GM19324 (cell line): ENCODE data around the gene CLCNKA.
"Not testable (repeated sequence)": the region's sequence is repeated elsewhere in the genome, so short reads cannot be mapped to it uniquely, and the experiment has no call there.

Source experiments
- ATAC-seq: cut with Tn5 transposase; IDR thresholded peaks from one replicate; pipeline ENCODE4 v1.9.1; 2021; ENCODE audit warnings: mild to moderate bottlenecking, moderate library complexity; ENCODE audit not compliant: unreplicated experiment, low FRiP score

Gene CLCNKA

DNA sequence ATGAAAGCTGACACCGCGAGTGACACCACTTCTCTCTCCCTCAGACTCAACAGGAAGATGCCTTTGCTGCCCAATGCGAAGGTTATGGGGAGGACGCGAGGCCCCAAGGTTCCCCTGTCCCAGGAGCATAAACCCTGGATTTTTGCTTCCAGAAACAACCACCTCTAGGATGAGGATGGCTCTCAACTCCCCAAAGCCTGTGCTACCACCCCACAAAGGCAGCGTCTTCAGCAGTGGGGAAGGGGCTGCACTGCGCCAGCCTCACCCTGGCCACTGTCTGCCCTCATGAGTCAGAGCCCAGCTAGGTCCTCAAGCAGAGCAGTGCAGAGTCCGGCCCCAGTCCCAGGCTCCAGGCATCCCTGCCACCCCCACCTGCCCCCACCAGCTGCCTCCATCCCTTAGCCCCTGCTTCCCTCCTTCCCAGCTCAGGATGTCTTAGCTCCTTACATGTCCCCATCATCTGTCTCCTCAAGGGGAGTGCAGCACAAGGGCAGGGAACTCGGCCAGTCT is 24.7 kb upstream of the CLCNKA start:
- no peak for ATAC-seq

DNA sequence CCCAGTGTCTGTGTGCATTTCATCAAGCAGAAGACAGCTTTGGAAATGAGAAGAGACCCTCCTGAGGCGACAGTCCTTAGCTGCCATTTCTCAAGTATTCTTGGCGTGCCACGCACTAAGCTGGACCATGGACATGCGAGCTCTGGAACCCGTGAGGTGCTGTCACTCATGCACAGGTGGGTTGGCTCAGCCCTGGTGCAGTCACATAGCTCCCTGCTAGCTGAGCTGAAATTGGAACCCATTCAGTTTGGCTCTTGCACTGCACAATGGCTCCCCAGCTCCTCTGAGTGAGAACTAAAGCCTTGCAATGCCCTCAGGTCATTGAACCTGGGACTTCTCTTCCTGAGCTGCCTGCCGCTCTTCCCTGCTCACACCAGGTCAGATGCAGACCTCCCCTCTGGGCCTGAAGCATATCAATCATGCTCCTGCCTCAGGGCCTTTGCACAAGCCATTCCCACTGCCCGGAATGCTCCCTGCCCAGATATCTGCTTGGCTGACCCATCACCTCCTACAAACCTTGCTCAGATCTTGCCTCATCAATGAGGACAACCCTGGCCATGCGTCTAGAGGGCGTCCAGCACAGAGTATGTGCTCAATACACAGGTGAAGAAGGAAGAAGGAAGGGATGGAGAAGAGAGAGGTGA is 24.1 kb upstream of the CLCNKA start:
- ATAC-seq, result no peak

DNA sequence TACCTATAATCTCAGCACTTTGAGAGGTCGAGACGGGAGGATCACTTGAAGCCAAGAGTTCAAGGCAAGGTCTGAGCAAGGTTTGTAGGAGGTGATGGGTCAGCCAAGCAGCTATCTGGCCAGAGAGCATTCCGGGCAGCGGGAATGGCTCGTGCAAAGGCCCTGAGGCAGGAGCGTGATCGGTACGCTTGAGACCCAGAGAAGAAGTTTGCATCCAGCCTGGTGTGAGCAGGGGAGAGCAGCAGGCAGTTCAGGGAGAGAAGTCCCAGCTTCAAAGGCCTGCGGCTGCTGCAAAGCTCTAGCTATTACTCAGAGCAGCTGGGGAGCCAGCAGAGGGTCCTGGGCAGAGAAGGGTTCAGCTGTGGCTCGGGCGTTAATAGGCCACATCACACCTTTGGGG is 22.9 kb upstream of the CLCNKA start:
- ATAC-seq, result no peak

DNA sequence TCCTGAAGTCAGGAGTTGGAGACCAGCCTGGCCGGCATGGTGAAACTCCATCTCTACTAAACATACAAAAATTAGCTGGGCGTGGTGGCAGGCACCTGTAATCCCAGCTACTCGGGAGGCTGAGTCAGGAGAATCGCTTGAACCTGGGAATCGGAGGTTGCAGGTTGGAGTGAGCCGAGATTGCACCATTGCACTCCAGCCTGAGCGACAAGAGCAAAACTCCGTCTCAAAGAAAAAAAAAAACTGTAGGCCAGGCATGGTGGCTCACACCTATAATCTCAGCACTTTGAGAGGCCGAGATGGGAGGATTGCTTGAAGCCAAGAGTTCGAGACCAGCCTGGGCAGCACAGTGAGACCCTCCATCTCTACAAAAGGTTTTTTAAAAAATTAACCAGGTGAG is 20.6 kb upstream of the CLCNKA start:
- not testable (repeated sequence) for ATAC-seq

DNA sequence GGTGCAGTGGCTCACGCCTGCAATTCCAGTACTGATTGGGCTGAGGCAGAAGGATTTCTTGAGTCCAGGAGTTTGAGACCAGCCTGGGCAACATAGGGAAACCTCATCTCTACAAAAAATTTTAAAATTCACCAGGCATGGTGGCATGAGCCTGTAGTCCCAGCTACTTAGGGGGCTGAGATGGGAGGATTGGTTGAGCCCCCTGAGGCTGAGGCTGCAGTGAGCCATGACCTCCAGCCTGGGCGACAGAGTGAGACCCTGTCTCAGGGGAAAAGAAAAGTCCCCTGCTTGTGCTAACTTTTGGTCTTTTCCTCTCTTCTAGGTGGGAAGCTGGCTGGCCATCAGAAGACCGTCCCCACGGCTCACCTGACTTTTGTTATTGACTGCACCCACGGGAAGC is 16.2 kb upstream of the CLCNKA start:
- no peak for ATAC-seq

DNA sequence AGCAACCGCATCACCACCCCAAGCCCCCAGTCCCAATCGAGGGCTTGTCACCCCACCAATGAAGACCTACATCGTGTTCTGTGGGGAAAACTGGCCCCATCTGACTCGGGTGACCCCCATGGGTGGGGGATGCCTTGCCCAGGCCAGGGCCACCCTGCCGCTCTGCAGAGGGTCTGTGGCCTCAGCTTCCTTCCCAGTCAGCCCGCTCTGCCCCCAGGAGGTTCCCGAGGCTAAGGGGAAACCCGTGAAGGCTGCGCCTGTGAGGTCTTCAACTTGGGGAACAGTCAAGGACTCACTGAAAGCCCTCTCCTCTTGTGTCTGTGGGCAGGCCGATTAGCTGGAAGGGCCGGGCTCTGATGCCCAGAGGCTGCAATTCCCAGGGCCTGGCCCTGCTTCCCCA is 15.8 kb upstream of the CLCNKA start:
- no peak for ATAC-seq

DNA sequence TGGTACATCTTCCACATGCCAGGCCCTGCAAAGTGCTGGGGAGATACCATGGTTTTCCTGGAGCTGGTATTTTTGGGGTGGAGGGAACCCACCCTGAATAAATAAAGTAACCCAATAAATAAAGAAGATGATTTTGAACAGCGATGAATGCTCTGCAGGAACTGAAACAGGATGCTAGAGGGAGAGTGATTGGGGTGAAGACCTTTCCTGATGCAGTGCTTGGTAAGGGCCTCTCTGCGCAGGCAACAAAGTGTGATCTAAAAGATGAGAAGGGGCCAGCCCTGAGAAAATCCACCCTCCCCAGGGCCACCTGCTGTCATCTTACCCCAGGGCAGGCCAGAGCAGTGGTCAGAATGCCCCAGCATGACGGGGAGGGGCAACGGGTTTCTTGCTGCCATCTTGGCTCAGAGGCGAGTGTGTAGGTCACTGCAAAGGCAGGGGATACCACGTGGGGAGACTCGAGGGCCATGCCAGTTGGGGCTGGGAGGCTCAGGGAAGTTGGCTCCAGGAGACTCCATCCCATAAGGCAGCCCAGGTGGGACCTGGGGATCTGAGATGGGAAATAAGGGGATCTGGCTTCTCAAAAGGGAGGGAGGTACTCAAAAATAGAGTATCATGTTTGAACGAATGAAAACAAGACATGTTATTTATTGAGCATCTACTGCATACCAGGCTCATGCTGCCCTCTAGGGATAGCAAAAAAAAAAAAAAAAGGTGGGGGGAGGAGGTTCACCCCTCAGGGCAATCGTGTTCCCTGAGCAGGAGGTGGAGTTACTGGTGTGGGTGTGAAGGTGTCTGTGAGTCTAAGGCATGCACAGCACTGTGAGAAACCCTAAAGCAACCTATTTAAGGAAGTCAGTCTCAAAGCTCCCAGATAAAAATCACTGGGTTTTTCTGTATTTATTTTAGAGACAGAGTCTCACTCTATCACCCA is 15.0 kb upstream of the CLCNKA start:
- ATAC-seq, result no peak

DNA sequence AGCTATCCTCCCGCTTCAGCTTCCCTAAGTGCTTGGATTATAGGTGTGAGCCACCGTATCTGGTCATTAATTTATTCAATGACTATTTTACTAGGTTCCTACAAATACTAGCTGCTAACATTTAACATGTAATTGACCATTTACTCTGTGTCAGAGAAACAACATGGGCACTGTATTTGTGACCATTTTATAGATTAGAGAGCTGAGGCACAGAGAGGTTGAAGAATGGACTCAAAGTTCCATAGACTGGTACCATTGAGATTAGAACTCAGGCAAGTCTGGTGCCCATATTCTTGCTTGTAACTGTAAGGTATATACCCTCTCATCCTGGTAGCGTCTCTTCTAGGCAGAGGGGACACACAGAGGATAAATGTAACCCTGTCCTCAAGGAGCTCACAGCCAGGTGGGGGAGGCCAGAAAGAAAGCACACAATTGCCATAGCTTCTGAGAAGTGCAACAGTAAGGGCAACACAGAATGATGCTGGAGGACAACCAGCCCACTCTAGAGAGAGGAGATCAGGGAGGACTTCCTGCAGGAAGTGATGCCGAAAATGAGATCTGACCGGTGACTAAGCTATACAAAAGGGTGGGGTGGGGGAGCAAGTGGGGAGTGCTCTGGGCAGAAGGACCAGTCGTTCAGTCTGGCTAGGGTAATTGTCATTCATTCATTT is 14.0 kb upstream of the CLCNKA start:
- ATAC-seq, result no peak

DNA sequence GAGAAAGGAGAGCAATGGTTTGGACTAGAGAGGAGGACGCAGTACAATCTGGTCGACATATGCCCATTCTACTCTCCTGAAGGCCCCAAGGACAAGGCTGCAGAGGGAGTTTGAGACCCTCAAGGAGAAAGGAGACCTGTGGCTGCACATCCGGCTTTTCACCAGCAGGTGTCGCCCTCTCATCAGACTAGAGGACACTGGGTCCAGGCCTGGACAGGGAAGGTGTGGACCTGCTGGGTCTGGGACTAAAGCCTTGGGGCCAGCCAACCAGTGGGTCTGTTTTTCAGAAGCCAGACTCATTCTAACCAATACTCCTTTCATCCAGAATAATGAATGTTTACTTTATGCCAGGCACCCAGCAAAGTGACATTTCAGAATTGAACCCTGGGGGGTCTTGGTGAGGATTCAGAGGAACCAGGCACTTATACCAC is 12.8 kb upstream of the CLCNKA start:
- no peak for ATAC-seq

DNA sequence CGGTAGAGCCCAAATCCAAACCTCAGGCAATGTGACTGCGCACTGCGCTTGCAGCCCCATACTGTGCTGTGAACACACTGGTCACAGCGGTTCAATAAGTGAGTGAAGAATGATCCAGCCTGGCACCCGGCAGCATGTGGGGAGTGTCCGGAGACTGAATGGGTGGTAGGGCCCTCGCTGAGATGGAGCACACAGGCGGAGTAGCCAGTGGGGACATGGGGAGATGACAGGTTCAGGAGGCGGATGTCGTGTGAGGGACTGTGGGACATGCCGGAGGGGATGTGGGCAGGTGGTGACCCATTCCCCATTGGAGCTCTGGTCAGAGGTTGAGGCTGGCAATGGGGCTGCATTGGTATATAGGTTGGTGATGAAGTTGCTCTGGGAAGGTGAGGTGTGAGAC is 12.2 kb upstream of the CLCNKA start:
- no peak for ATAC-seq

DNA sequence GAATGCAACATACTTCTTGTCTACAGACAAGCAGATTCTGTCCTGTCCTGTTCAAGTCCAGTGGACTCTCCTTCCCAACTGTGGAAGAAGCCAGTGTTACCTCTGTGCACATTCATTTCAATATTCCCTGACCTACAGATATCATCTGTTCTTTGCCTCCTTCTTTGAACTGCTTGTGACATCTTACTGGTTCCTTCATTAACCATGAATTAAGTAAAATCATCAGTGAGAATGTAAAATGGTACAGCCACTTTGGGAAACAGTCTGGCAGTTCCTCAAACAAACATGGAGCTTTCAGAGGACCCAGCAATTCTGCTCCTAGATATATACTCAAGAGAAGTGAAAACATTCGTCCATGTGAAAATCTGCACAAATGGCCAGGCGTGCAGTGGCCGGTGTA is 11.0 kb upstream of the CLCNKA start:
- ATAC-seq, result no peak

DNA sequence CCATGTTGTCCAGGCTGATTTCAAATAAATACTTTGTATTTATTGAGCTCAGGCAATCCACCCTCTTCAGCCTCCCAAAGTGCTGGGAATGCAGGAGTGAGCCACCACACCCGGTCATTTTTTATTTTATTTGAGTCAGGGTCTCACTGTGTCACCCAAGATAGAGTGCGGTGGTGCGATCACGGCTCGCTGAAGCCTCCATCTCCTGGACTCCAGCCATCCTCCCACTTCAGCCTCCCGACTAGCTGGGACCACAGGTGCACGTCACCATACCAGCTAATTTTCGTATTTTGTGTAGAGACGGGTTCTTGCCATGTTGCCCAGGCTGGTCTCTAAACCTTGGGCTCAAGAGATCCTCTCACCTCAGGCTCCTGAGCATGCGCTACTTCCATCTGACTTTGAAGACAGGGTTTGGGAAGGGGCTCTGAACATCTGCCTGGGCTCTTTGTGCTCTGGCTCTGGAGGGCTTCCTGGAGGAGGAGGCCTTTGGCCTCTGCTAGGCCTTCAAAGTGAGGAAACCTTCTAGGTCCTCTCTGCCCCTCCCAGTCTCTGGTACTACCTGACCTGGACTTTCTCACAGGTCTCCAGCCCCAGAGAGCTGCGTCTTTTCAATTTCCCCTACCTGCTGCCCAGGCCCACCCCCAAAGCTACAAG is 9.8 kb upstream of the CLCNKA start:
- ATAC-seq, result no peak

DNA sequence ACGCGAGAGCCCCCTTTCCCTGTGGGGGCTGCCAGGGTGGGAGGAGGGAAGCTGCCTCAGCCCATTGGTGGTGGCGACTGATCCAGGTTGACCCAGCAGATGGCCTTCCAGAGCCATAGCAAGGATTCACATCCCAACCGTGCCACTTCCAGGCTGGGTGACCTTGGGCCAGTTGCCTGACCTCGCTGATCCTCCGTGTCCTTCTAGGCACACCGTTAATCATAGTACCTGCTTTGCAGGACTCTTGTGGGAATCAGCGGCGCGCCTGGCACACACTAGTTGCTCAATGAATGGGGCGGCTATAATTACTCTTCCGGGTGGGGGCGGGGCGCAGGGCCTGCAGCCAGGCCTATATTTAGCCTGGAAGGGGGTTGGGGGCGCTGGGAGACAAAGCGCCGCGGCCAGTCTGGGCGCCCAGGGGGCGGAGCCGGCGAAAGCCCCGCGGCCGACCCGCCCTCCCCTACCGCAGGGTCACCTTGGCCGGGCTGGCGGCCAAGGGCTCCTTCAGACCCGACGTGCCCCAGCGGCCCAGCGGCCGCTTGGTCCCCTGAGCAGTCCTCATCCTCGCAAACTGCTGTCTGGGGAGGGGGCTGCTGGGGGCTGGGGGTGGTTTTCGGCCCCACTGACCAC is 9.1 kb upstream of the CLCNKA start:
- no peak for ATAC-seq

DNA sequence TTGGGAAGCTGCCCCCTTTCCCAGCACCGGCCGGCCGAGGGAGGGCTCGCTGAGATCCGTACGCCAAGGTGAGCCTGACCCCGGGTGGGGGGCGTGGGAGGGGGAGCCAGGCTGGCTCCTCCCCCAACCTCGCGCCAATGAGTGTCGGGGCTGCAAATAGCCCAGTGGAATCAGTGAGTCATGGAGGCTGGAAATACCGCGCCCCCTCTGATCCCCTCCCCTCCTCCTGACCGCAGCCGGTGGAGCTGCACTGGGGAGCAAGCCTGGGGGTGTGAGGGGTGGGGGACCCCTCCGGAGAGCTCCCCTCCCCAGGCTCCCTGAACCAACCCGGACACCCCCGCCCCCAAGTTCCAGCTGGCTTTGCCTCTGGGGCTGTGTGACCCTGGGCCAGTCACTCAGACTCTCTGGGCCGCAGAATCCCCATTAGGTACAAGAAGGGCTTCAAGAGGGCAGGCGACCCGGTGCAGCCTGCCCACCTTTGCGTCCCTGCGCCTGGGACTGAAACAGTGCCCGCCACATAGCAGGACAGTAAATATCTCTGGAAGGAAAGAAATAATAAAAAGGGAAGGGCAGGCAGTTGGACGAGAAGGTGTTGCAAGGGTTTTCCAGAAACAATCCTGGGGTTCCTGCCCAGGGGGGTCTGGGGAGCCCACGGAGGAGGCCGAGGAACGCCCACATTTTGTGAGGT is 8.5 kb upstream of the CLCNKA start:
- ATAC-seq, result no peak

DNA sequence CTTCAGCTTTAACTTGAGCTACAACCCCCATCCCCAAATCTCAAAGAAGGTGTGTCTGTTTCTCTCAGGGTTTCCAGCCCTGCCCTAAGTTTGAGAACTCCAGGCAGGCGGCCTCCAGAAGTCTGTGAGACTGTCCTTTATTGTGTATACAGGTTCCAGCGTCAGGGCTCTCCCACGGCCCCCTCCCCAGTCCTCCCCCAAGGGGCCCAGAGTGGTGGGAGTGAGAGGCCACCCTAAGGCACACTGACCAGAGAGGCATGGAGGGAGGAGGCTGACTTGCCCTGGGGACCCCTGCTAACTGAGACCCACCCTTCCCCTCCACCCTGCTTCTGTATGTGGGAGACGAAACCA is 8.0 kb upstream of the CLCNKA start:
- ATAC-seq, result no peak

DNA sequence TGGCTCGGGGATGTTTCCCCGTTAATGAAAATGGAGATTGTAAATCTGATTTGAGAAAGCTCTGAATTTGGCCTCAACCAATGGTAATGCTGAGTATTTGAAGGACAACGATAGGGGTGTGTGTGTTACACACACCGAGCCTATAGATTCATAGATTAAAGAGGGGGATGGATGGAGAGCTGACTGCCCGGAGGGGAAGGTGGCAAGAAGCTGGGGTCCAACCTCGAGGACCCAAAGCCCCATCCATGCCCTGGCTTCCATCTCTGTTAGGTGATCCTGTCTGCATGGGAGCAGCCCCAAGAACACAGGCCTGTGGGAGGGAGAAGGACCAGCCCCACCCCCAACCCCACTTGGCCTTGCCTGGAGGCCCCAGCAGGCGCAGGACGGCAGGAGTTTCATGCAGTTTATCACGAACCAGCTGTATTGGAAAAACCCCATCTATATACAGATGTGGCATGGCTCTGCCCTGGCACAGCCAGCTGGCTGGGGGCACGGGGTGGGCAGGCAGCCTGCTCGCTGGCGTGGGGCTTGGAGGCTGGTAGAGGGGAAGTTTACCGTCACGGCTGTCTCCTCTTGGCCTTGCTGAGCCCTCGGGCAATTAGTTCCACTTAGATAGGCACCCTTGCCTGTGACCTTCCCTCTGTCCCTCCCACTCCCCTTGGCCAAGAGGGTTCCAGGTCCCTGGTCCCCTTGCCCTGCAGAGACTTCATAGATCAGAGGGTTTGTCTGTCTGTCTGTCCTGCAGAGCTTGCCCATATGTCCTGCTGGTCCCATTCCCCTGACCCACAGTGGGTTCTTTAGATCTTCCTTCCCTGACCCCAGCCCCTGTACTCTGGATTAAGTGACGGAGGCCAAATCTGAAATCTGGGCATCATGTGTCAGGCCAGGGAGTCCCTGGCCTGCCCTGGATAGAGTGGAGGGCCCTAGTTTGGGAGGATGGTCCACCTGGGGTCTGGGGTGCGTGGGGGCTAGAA is 7.0 kb upstream of the CLCNKA start:
- ATAC-seq, result no peak

DNA sequence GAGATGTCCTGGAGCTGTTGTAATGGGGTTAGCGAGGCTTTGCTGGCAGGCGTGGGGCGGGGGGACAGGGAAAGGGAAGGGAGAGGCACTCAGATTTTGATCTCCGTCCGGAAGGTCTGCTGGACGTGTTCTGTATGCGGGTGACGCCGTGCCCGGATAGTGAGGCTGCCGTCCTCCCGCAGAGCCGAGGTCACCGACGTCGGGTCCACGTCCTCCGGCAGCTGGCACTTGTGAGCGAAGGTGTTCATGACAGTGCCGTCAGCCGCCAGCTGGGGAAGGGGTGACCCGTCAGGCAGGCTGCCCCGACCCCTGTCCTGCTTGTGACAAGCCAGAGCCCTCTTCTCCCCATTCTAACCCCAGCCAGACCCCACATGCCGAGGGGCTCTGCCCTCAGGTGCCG is 6.3 kb upstream of the CLCNKA start:
- no peak for ATAC-seq

DNA sequence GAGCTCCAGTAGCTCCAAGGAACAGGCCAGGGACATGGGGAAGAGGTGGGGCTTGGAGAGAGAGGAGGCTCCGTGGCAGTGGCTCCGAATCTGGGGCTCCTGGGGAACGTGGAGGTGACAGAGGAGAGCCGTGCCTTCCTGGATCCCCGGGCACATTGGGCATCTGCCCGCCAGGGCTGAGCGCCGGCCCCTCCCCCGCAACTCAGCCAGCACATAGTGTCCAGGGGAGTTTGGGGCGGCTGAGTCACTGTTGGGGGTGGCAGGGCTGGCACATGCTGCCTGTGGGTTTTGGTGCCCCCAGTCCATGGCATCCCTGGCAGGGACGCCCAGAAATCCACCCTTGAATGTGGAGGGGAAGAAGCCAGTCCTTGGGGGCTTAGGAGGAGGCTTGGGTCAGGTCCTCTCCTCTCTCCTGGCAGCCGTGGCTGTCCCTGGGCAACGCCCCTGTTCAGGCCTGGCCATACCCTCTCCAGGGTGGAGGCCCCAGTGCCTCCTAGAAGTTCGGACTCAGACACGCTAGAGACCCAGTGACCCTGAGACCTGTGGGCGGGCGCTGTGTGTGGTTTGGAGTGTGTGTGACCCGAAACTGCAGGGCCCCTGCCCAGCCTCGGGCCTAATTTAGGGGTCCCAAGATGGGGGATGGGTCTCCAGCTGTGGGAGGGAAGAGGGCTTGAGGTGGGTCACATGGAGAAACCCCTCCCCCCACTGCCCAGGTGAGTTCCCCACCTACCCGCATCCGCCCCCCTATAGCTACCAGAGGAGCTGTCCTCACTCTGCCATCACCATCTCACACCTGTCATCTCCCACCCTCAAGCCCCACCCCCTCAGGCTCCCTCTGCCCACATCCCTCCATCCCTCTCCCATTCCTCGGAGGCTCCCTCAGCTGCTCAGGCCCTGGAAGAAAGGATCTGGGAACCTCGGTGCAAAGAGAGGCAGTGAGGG is 5.6 kb upstream of the CLCNKA start:
- ATAC-seq, result no peak
